Measurements from ENCODE around the gene CCDC7. TPM values are rescaled to one million over a fixed set of nuclear protein-coding genes. Genes with fewer than 3 reads are reported as not detected.
A peak's percentile ranks its signal among the peaks of the same experiment; 100 is the strongest.
"Not testable (repeated sequence)": the region's sequence is repeated elsewhere in the genome, so short reads cannot be mapped to it uniquely, and the experiment has no call there.

The CCDC7 gene
- total and polyA plus RNA-seq, 2 experiments from 2014 or later, result 0.83 to 1.6 TPM

GRCh38 chr10:32494562-32494961 lies 48.6 kb downstream of the CCDC7 start:
- H3K27me3 Mint-ChIP-seq (ENCODE audit: insufficient read depth, low read depth, poor library complexity); ATAC-seq; H3F3A ChIP-seq (replicated peaks; ENCODE audit: low read depth); H3K27ac ChIP-seq (ENCODE audit: low read depth); H3K4me3 ChIP-seq; H3K4me1 ChIP-seq (ENCODE audit: insufficient read depth); H3K4me1 Mint-ChIP-seq; H3K27ac Mint-ChIP-seq; H4K20me1 ChIP-seq (replicated peaks; ENCODE audit: insufficient read depth); H3K27me3 ChIP-seq (ENCODE audit: insufficient read depth); H2AFZ ChIP-seq; H3K9me2 ChIP-seq (ENCODE audit: insufficient read depth); DNase-seq (ENCODE audit: low spot score); H3K79me2 ChIP-seq (replicated peaks; ENCODE audit: insufficient read depth); H3K4me3 Mint-ChIP-seq; H3K36me3 ChIP-seq (ENCODE audit: insufficient read depth); H3K4me2 ChIP-seq: not testable (repeated sequence)
- peaks cover 16% of the 10 kb centered on the region for H3K36me3 Mint-ChIP-seq (ENCODE audit: low read depth)
- peaks cover 54% of the 10 kb centered on the region for H3K9me3 Mint-ChIP-seq

GRCh38 chr10:32500136-32500535 lies 54.2 kb downstream of the CCDC7 start:
- not testable (repeated sequence) for H3K4me3 ChIP-seq; H3K4me1 Mint-ChIP-seq; H3F3A ChIP-seq (replicated peaks; ENCODE audit: low read depth); H3K4me3 Mint-ChIP-seq; H3K9me2 ChIP-seq (ENCODE audit: insufficient read depth); H3K36me3 ChIP-seq (ENCODE audit: insufficient read depth); H3K4me1 ChIP-seq (ENCODE audit: insufficient read depth); DNase-seq (ENCODE audit: low spot score); H4K20me1 ChIP-seq (replicated peaks; ENCODE audit: insufficient read depth); H3K79me2 ChIP-seq (replicated peaks; ENCODE audit: insufficient read depth); H3K27ac Mint-ChIP-seq; H3K27me3 ChIP-seq (ENCODE audit: insufficient read depth); H3K4me2 ChIP-seq; H2AFZ ChIP-seq; H3K27ac ChIP-seq (ENCODE audit: low read depth); ATAC-seq
- Mint-ChIP-seq H3K36me3 (ENCODE audit: low read depth) (peaks cover 52% of the 10 kb centered on the region), H3K27me3 (ENCODE audit: insufficient read depth, low read depth, poor library complexity) (peaks cover 11% of the 10 kb centered on the region), H3K9me3 (peaks cover 83% of the 10 kb centered on the region)

- H3F3A ChIP-seq (replicated peaks; ENCODE audit: low read depth), result no peaks in the 10 kb centered on the region
- H3K4me3 ChIP-seq, result no peak overlapping the region
- H3K36me3 ChIP-seq (ENCODE audit: insufficient read depth), result no peaks in the 10 kb centered on the region; the same call in none of the 2 replicates
- H3K27me3 ChIP-seq (ENCODE audit: insufficient read depth), result no peaks in the 10 kb centered on the region
- no peaks in the 10 kb centered on the region; the same call in 2 of the 3 replicates for H3K4me1 Mint-ChIP-seq
- ATAC-seq, result no peak
- H3K9me3 Mint-ChIP-seq, result peaks cover 83% of the 10 kb centered on the region
- H3K79me2 ChIP-seq (replicated peaks; ENCODE audit: insufficient read depth), result no peaks in the 10 kb centered on the region
- H3K4me1 ChIP-seq (ENCODE audit: insufficient read depth), result no peaks in the 10 kb centered on the region
- H3K4me3 Mint-ChIP-seq, result no peak overlapping the region
- H3K9me2 ChIP-seq (ENCODE audit: insufficient read depth), result no peaks in the 10 kb centered on the region; the same call in 1 of the 2 replicates
- no peak overlapping the region for H3K4me2 ChIP-seq
- peaks cover 12% of the 10 kb centered on the region for H3K27me3 Mint-ChIP-seq (ENCODE audit: insufficient read depth, low read depth, poor library complexity)
- H4K20me1 ChIP-seq (replicated peaks; ENCODE audit: insufficient read depth), result no peaks in the 10 kb centered on the region
- DNase-seq (ENCODE audit: low spot score), result peak; percentile 14
- peaks cover 67% of the 10 kb centered on the region for H3K36me3 Mint-ChIP-seq (ENCODE audit: low read depth)
- H3K27ac Mint-ChIP-seq, result no peak overlapping the region
- H3K27ac ChIP-seq (ENCODE audit: low read depth), result no peak overlapping the region
- no peak overlapping the region for H2AFZ ChIP-seq
- TF ChIP-seq STAT1 (IDR thresholded peaks at IDR 0.05; ENCODE audit: unreplicated experiment), result no peak
- no peak for TF ChIP-seq EZH2 (IDR thresholded peaks at IDR 0.05; ENCODE audit: low read depth, unreplicated experiment)
- TF ChIP-seq CREB1 (CRISPR knock-in tag; IDR thresholded peaks at IDR 0.05; ENCODE audit: low read depth), result no peak
- TF ChIP-seq ZNF331 (CRISPR knock-in tag; IDR thresholded peaks at IDR 0.05; ENCODE audit: low read depth), result no peak
- TF ChIP-seq EZH2phosphoT487 (IDR thresholded peaks at IDR 0.05; ENCODE audit: unreplicated experiment), result no peak
- TF ChIP-seq CTCF (conservative IDR thresholded peaks at IDR 0.05; ENCODE audit: low read depth in 2 of 2), result no peak
- no peak for TF ChIP-seq ETS1 (IDR thresholded peaks at IDR 0.05)
- no peak for TF ChIP-seq ZNF114 (CRISPR knock-in tag; IDR thresholded peaks at IDR 0.05)
- TF ChIP-seq JUNB (IDR thresholded peaks at IDR 0.05; ENCODE audit: unreplicated experiment), result no peak
Observed at GRCh38 chr10:32501906-32502305, 56.0 kb downstream of the CCDC7 start.

Measured in GM23338 (cell line).